Testis (tissue), 2 donors: ENCODE data around the gene ETDB.

ENCODE experiments used
- CTCF ChIP-seq, 3 experiments: fragments of 450-650 bp in 2 of 3; fragments of 200-600 bp in 1 of 3; sonication (generic) in 1 of 3; IDR thresholded peaks; one replicate each; pipeline ENCODE4 v1.5.1; 2016 to 2019; ENCODE audit warnings: antibody characterized with exemption in 3 of 3, mild to moderate bottlenecking in 2 of 3, moderate library complexity in 1 of 3
- POLR2A ChIP-seq: fragments of 450-650 bp; IDR thresholded peaks from one replicate; pipeline ENCODE4 v1.6.1; 2017; ENCODE audit warnings: antibody characterized with exemption, mild to moderate bottlenecking, moderate library complexity

- TF ChIP-seq CTCF (IDR thresholded peaks at IDR 0.05) (no peak), POLR2A (no peak)
These were observed 20.9 kb downstream of the ETDB start for GRCh38 chrX:135099493-135099783.
